Measurements from ENCODE around the gene USPL1. TPM values are rescaled to one million over a fixed set of nuclear protein-coding genes. Genes with fewer than 3 reads are reported as not detected.

USPL1 gene
- total RNA-seq, 2 experiments from 2014 or later, result 16.1 to 16.9 TPM

DNA sequence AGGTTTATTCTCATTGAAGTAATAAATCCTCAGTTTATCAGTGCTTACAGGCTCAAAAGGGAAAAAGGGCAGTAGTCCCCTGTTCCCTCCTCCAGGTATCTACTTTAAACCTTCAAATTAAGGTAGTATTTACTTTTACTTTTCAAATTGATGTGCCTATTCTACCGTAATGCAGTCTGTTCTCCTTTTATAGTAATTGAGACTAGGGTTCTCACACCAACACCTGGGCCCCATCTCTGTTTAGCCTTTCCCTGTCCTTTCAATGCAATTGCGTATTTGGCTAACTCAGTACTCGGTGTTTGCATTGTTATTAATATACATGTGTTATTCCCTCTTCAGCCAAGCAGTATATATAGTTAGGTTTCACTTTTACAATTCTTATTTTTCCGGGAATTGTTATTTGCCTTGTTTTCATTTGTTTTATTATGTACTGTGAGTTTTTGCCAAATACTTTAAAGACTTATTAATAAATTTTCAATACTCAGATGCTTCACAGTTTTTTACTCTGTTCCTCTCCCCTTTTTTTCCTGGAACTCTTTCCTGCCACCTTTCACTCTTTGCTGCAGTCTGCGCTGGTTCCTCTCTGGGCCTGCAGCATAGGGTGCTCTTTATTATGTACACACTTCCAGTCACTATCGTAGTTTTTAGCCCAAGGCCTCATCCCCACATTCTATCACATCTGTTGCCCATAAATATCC is 30.3 kb downstream of the USPL1 start:
- POLR2A ChIA-PET, result no interaction called here
- CTCF ChIA-PET, result no interaction called here

DNA sequence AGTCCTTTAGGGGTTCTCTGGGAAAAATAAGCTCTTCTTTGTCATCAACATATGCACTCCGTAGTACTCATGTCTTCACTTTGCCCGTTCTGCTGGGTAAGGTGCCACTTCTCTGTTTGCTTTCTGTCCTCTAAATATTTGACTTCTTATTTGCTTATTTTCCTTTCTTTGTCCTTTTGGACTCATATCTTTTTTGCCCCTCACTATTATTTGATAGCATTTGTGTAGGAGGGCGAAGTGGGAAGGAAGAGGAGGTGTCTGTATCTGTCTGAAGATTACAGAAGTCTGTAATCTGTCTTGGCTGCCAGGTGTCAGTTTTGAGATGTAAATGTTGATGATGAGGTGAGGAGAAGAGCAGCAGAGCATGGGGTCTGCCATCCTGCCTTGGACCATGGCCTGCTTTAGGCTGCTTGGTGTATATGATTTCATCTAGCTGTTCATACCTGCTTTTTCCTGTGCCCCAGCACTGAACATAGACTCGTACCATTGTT is 30.8 kb downstream of the USPL1 start:
- POLR2A ChIA-PET, result no interaction called here
- CTCF ChIA-PET, result no interaction called here

DNA sequence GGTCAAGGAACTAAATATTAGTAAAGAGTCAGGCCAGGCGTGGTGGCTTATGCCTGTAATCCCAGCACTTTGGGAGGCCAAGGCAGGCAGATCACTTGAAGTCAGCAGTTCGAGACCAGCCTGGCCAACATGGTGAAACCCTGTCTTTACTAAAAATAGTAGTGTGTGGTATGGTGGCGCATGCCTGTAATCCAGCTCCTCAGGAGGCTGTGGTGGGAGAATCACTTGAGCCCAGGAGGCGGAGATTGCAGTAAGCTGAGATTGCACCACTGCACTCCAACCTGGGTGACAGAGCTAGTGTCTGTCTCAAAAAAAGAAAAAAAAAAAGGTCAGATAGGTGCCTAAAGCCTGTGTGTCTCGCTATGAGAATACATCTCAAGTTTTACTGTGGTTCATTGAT is 33.9 kb downstream of the USPL1 start:
- ChIA-PET CTCF (interaction anchor here (0.6 to 1.8 kb wide), 2 partner anchors 8 to 519 kb away, joined by 3 to 4 read pairs; no protein-coding TSS in a partner anchor), POLR2A (interaction anchor here (0.7 kb wide), 1 partner anchor 130 kb away, joined by 4 read pairs; no protein-coding TSS in a partner anchor)

DNA sequence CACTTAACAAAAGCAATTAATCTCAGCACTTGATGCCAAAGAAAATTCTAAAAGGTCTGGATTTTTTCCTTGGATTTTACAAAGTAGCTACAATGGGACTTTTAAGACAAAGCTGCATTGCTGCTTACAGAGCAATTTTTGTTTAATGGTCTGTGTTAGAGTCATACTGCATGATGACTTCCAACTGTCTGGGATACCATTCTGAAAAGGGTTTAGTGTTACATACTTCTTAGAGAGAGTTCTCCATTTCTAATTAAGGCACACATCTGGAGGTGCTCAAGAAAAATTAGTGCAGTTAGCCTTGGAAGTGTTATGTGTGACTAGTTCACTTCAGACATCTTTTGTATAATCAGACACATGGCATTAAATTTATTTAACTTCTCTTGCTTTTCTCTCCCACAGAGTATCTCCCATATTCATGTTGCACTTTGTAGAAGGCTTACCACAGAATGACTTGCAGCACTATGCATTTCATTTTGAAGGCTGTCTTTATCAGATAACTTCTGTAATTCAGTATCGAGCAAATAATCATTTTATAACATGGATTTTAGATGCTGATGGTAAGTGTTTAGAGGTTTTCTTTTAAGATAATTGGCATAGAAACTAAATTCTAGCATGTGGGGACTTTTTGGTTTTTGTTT is 35.1 kb downstream of the USPL1 start:
- POLR2A ChIA-PET, result no interaction called here
- CTCF ChIA-PET, result interaction anchor here (1.8 kb wide), 1 partner anchor 520 kb away, joined by 4 read pairs; no protein-coding TSS in a partner anchor

DNA sequence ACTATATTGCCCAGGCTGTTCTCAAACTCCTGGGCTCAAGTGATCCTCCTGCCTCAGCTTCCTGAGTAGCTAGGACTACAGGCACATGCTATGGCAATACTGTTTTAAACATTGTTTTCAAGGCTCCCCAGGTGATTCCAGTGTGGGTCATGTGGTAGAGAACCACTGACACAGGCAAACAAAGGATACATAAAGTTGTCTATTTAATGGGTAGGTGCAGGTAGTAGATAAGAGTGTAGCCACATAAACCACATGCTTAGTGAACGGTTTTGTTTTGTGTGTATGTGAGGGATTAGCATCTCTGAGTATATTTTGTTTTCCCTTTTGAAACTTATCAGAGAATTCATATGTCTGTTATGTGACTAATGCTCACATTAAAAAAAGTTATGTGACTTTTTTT is 36.7 kb downstream of the USPL1 start:
- CTCF ChIA-PET, result no interaction called here
- POLR2A ChIA-PET, result no interaction called here

DNA sequence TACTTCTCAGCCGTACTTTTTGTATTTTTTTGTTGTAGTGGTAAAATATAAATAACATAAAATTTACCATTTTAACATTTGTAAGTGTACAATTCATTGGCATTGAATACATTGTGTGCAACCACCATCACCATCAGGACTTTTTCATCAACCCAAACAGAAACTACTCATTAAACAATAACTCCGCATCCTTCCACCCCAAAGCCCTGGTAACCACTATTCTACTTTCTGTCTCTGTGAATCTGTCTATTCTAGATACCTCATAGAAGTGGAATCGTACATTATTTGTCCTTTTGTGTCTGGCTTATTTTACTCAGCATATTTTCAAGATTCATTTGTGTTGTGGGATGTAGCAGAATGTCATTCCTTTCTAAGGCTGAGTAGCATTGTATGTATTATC is 38.5 kb downstream of the USPL1 start:
- POLR2A ChIA-PET, result interaction anchor here (0.6 kb wide), 1 partner anchor 116 kb away, joined by 8 read pairs; no protein-coding TSS in a partner anchor
- CTCF ChIA-PET, result no interaction called here

DNA sequence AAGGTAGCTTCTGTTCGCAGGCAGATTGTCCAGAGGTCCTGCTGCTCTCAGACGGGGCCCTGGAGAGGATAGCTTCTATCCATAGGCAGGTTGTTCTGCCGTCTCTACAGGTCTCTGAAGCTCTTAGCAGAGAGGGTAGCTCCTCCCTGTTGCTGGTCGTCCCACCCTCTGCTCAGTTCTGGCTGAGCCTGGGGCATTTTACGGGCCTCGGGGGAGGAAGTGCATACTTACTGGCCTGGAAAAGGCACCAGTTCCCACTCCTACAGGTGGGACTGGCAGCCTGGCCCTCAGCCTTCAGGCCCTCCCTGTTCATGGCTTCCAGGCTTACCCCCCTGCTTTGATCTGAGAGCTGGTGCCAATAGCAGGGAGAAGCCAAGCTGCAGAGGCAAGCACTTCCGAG is 42.3 kb downstream of the USPL1 start:
- POLR2A ChIA-PET, result no interaction called here
- CTCF ChIA-PET, result no interaction called here

DNA sequence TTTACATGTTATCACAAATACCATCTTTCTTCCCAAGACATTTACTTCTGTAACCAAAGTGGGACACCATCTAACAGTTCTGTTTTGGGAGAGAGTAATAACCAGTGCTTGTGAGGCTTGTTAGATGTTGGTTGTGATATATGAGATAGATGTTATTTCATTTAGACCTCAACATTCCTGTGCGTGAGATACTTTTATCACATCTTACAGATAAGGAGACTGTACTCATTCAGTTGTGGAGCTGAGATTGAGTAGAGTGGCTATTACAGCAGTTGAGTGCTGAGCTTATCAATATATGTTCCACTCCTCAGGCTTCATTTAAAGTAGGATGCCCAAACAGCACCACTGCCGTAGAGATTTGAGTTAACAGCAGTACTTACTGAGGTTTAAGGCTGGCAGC is 43.1 kb downstream of the USPL1 start:
- CTCF ChIA-PET, result no interaction called here

DNA sequence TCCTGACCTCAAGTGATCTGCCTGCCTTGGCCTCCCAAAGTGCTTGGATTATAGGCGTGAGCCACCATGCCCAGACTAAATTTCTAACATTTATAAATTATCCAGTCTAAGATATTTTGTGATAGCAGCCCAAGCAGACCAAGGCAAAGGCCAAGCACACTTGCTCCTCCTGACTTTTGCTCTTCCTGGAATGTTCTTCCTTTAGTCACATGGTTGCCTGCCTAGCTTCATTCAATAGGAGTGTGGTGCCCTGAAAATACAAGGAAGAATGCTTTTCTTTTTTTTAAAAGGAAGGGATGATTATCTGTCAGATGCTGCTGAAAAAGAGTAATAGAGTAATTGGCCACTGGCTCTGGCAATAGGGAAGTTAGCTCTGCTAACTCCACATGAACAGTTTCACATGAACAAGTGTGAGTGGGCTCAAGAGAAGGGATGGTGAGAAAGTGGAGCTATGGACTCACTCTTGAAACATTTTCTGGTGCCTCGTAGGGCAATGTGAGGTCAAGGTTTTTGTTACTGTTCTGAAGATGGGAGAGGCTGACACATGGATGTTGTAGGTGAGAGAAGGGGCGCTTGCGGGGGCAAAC is 47.1 kb downstream of the USPL1 start:
- CTCF ChIA-PET, result no interaction called here
- POLR2A ChIA-PET, result interaction anchor here (0.5 to 0.9 kb wide), 2 partner anchors 48 to 238 kb away, joined by 3 to 4 read pairs; no protein-coding TSS in a partner anchor

More for the DNA sequence above, 43.1 kb downstream of the USPL1 start:
- POLR2A ChIA-PET, result interaction anchor here (0.6 kb wide), 1 partner anchor 196 kb away, joined by 4 read pairs; no protein-coding TSS in a partner anchor

DNA sequence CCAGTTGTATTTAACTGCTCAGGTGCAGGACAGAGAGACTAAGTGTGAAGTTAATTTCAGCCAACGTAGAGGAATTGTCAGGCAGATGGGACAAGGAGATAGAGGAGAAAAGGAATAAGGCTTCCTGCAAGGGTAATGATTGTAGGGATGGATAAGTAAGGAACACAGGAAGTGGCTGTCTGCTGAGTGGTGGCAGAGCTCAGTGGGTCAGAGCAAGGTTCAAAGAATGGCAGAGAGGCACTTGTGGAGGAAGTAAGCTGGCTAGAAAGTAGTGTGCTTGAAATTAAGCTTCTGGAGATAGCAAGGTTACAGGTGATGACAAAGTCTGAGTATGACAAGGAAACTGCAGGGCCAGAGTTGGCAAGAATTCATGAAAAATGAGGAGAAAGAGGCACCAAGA is 47.9 kb downstream of the USPL1 start:
- CTCF ChIA-PET, result no interaction called here
- POLR2A ChIA-PET, result interaction anchor here (0.9 kb wide), 1 partner anchor 48 kb away, joined by 3 read pairs; no protein-coding TSS in a partner anchor

DNA sequence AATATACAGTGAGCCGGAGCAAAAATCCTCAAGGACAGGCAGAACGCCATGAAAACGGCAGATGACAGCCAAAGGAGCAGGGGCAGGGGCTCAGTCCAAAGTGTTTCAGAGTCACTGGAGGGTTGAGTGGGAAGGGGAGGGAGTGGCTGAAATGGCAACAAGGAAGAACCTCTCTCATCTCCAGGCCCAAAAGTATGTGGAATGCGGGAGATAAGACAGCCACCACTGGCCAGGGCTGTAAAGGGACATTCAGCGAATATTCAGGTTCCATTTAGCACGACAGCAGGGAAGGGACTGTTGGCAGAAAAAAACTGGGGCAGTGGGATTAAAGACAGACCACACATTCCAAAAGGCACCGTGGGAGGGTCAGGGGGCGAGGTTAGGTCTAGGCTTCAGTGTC is 48.4 kb downstream of the USPL1 start:
- POLR2A ChIA-PET, result no interaction called here
- CTCF ChIA-PET, result no interaction called here

DNA sequence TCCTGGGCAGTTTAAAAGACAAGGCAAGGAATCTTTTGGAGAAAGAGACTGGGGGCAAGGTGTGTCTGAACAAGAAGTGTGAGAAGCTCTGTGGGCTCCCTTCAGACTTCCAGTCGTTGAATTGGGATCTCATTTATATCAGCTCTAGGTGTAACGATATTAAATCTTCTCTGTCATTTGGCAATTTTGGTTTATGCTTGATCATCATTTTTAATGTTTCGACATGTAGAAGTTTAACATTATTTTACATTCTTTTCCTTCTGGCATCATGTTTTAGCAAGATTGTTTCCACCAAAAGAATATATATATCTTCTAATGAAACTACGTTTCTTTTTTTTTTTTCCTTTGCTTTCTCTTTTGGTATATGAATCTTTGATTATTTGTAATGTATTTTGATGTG is 49.3 kb downstream of the USPL1 start:
- POLR2A ChIA-PET, result no interaction called here
- CTCF ChIA-PET, result interaction anchor here (0.6 kb wide), 2 partner anchors 38 to 94 kb away, joined by 3 to 5 read pairs; no protein-coding TSS in a partner anchor

DNA sequence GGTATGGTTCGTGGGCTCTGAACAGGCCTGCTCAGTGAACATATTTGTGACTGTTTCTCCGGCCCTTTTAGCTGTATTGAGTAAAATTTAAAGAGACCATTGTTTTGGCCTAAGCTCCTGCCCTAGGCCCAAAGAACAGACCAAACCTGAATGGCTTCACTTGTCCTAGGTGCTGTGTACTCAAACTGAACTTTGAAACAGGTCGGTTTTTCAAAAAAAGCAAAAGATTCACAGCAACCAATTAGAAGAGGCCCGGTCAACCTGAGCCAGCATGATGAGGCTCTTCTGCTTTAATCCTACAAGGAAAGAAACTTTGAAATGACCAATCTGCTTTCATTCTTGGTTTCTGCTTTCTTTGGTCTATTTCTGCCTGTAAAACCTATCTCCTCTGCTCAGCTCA is 50.6 kb downstream of the USPL1 start:
- POLR2A ChIA-PET, result no interaction called here
- CTCF ChIA-PET, result no interaction called here

DNA sequence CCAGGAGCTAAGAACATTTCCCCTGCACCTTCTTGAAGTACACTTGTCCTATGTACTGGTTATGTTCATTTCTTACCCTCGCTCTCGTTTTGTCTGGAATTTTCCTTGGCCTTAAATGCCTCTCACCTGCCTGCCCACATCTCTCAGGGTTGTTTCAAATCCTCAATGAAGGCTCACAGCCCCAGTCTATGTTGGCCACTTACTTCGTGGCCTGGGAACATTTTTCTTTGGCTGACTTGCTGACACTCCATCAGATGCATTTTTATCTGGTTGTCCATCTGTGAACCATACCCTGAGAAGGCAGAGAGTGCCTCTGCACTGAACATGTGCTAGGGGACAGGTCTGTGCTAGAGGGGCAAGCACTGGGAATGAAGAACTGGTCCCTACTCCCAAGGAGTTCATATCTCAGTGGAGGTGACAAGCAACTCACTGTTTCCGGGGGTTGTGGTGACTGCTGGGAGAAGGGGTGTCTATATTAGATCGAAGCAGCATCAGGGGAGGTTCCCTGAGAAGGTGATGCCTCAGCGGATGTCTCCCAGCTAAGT is 53.6 kb downstream of the USPL1 start:
- POLR2A ChIA-PET, result no interaction called here
- CTCF ChIA-PET, result no interaction called here

DNA sequence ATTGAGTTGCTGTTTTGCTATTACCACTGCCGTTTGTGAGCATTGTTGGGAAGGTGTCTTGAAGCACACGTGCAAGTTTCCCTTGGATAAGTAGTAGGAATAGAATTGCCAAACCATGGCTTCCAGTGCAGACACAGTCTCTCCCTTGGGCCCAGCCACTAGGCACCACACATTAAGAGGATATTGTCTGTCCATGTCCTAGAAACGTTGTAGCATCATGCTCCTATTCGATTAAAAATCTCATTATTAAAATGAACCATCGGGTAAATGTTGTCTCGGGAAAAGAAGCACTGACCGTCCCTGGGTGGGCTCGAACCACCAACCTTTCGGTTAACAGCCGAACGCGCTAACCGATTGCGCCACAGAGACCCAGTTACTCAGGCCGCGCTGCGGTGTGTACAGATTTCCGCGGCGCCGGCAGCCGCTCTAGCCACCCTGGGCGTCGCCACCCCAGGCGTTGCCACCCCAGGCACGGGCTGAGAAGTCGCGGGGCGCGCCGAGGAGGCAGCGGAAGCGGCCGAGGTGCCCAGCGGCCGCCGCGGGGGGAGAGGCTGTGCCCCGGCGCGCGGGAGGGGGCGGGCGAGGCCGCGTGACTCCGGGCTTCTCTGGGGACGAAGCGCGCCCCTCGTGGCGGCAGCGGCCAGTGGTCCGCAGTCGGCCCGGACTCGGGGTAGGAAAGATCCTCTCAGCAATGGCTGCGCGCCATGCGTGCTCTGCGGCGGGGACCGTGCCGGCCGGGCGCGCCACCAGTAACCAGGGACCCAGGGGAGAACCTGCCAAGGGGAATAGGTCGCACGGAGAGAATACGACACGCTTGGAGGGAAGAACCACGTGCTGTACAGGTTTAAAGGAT is 56.2 kb downstream of the USPL1 start:
- ChIA-PET POLR2A (no interaction called here), CTCF (no interaction called here)

DNA sequence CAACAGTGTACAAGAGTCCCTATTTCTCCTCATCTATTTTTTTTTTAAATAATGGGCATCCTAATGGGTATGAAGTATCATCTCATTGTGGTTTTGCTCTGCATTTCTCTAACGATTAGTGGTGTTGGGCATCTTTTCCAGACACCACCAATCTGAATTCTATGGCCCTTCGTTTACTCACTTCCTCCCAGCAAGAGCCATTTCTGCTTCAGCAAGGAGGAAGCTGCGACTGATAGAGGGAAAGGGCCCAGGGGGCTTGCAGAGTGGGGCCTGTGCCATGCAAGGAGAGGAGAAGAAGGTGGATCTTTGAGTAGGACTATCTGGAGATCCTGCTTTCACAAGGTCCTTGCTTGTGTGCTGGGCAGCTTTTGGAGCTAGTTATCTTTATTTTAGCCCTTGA is 58.0 kb downstream of the USPL1 start:
- ChIA-PET CTCF (interaction anchor here (0.6 kb wide), 1 partner anchor 770 kb away, joined by 3 read pairs; no protein-coding TSS in a partner anchor), POLR2A (interaction anchor here (0.6 kb wide), 1 partner anchor 106 kb away, joined by 3 read pairs; no protein-coding TSS in a partner anchor)

DNA sequence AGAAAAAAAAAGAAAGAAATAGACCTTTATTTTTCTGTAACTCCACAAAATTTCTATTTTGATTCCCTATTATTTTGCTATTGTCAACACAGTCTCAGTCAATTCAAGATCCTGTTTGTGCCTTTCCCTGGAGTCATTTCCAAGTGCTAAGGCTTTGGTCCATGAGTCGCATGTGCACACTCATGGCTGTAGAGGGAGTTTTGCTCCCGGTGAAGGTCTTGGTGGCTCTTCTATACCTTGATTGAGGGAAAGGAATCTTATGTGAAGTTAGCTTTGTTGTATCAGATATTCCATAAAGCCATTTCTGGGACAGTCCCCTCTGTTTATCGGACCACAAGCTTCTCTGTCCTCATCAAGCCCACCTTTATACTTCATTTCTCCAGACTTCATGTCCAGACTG is 59.0 kb downstream of the USPL1 start:
- CTCF ChIA-PET, result interaction anchor here (0.9 kb wide), 1 partner anchor 126 kb away, joined by 3 read pairs; no protein-coding TSS in a partner anchor

DNA sequence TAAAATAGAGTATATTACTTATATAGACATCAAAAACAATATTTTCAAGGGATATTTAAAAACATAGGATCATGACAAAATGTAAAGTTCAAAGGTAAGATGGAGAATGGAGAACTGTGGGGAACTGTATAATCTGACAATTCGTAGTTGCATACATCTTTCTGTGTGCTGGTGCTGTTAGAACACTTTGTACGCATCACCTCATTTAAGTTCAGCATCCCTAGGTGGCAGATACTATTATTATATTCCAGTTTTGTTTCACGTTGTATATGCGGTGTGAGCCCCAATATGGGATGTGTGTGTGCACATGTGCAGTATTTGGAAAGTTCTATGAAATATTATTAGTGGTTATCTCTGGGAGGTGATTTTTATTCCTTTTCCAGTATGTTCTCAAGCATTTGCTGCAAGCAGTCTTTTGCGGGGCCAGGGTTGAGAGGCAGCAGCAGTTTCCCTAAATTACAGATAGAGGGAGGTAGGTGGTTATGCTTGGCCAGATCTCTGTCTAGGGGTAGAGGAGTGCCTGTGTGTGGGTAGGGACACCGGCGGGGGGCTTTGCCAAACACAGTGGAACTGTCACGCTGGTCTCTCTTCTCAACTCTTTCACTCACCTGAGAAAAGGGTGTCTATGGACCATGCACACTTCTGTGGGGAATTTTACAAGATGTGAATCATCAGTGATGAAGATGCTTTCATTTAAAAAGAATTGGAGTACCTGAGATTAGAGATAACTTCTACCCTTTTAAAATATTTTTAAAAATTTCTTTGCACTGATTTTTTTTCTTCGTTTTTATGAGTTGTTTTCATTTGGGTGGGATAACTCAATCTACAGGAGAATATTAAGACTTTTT is 62.0 kb downstream of the USPL1 start:
- CTCF ChIA-PET, result interaction anchor here (0.7 to 0.9 kb wide), 2 partner anchors 61 to 522 kb away, joined by 3 to 4 read pairs; no protein-coding TSS in a partner anchor
- POLR2A ChIA-PET, result no interaction called here

More for the DNA sequence above, 59.0 kb downstream of the USPL1 start:
- POLR2A ChIA-PET, result no interaction called here

Measured in activated CD8-positive, alpha-beta memory T cell treated with anti-CD3 and anti-CD28 coated beads for 36 hours (primary cell).